Measurements from ENCODE around the gene VWA7.
"Not testable (repeated sequence)": the region's sequence is repeated elsewhere in the genome, so short reads cannot be mapped to it uniquely, and the experiment has no call there.

VWA7 gene

GRCh38 chr6:31801031-31801927, 24.2 kb upstream of the VWA7 start:
- not testable (repeated sequence) for DNase-seq (ENCODE audit: low read depth)

DNA sequence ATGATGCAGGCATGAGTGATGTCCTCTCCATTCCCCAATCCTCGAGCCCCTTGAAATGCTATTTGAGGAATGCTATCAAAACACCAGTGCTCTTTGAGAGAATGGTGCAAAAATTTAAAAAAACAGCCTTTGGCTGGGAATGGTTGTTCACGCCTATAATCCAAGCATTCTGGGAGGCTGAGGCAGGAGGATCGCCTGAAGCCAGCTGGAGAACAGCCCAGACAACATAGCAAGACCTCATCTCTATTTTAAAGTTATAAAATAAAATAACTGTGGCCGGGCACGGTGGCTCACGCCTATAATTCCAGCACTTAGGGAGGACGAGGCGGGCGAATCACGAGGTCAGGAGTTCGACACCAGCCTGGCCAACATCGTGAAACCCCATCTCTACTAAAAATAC, 22.7 kb upstream of the VWA7 start:
- DNase-seq (ENCODE audit: low read depth) = no peak

DNA sequence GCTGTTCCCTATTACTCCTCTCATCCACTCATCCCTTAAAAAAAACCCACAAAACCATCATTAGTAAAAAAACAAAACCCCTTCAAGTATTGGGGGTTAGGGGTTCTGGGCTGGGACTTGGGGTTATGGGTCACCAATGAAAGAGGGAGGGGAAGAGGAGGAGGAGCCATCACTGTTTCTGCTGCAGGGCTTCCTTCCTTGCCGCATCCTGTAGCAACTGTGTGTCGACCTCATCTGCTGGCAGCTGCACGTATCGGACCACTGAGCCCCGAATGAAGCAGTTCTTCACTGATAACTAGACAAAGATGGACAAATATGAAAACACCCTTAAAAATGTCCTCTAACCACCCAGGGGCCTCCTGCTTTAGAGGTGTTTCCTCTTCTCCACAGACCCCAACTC, 20.5 kb upstream of the VWA7 start:
- no peak for DNase-seq (ENCODE audit: low read depth)

DNA sequence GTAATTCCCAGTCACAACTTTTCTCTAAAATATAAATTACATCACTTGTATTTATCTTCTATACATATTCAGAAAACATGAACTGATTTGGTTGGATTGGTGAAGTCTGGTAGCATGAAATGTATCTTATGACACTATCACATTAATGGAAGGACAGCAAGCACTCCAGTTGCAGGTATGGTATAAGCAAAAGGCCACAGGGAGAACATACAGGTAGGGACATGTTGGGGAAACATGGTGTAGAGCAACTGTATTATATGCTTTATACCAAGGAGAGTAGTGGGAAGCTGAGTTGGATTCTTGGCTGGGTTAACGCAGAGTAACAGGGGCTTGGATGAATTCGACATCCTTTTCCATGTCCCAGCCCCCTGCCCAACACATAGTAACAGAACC, 19.9 kb upstream of the VWA7 start:
- no peak for DNase-seq (ENCODE audit: low read depth)

- peak; percentile 75 for DNase-seq (ENCODE audit: low read depth)
These were observed 18.6 kb upstream of the VWA7 start, which contains the start of gene VARS1 for GRCh38 chr6:31795616-31796298. Gene VARS1 (minus strand): TSS chr6:31795752. CDS start chr6:31795217, 535 bp downstream.

DNA sequence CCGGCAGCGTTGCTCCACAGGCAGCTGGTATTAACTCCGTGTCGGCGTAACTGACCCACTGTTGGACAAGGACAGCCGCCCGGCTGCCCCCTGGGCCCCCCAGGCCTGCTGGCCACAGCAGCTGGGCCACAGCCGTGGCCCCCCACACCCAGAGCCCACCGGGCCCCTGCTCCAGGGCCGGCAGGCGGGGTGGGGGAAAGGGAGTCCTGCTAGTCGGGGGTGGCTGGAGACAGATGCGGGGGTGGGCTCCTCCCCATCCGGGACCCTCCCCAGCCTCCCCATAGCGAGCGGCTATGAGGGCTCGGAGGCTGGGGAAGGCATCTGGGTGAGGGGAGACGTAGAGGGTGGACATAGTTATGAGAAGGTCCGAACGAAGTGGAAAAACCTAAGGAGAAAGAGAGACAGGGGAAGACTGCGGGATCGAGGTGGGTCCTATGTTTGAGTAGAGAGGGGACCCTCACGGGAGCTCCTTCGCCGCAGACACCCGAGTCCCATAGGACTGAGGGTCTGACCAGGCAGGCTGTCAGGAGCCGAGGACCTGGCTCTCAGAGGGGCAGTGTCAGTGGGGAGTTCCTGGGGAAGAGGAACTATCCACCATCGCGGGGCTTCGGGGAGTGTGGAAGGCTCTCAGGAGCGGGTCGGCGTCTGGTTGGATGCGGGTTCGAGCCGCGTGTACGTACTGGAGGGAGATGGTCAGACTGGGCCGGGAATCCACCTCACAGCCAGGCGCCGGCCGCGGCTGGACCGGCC, 17.9 kb upstream of the VWA7 start:
- DNase-seq (ENCODE audit: low read depth) = no peak

GRCh38 chr6:31794294-31794865, 17.3 kb upstream of the VWA7 start:
- no peak for DNase-seq (ENCODE audit: low read depth)

- not testable (repeated sequence) for DNase-seq (ENCODE audit: low read depth)
These were observed 16.8 kb upstream of the VWA7 start for GRCh38 chr6:31793927-31794245.

GRCh38 chr6:31792761-31793171, 15.6 kb upstream of the VWA7 start:
- DNase-seq (ENCODE audit: low read depth) = no peak

DNA sequence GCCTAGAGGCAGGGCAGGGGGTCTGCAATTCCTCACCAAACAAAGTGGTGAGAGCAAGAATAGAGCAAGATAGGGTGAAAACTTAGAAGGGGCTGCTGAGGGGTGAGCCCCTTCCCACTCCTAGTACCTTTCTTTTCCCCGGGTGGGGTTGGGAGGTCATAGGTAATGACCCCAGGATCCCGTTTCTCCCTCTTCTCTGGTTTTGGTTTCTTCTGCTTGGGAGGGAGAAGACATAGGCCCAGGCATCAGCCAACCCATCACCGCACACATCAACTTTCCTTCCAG, 14.9 kb upstream of the VWA7 start:
- no peak for DNase-seq (ENCODE audit: low read depth)

GRCh38 chr6:31791324-31792089, 14.4 kb upstream of the VWA7 start:
- no peak for DNase-seq (ENCODE audit: low read depth)

DNA sequence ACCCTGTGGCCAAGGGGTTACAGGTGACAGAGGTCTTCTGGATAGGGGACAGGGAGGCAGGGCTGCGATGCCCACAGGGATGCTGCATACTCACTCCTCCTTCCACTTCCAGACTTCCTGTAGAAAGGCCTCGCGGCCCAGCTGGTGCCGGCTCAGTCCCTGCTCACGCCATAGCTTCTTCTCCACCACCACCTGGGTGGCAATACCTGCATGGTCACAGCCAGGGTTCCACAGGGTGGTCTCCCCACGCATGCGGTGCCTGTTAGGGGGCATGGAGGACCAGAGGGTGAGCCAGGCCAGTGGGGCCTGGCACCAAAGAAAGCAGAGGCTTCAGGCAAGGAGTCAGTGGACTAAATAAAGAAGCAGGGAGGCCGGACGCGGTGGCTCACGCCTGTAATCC, 8.3 kb upstream of the VWA7 start:
- DNase-seq (ENCODE audit: low read depth) = no peak

GRCh38 chr6:31784098-31784925, 7.2 kb upstream of the VWA7 start:
- DNase-seq (ENCODE audit: low read depth) = no peak

DNA sequence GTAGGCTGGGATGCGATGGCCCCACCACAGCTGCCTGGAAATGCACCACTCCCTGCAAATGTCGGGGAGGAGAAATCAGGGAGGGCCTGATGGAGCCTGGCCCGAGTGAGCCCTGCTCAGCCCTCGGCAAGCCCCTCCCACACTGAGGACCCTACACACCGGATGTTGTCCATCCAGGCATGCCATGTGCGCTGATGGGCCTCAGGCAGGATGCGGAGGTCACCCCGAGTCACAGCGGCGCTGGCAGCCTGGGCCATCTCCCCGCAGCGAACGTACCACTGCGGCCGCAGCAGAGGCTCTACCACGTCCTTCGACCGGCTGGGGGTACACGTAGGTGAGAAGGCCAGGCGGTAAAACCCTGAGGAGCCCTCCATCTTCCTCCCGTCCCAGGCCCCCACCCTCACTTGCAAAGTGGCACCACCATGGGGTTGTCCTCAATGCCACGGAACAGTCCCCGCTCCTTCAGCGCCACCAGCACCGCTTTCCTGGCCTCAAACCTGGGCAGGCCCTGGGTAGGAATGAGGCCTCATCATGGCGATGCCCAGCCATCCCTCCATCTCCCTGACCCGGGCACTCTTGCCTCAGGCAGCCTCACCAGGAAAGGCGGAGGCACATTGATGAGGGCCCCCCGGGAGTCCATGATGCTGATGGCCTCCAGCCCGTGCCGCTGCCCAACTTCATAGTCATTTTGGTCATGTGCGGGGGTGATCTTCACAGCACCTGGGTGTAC, 5.2 kb upstream of the VWA7 start:
- no peak for DNase-seq (ENCODE audit: low read depth)

GRCh38 chr6:31781244-31782125, 4.4 kb upstream of the VWA7 start:
- no peak for DNase-seq (ENCODE audit: low read depth)

GRCh38 chr6:31780507-31781243, 3.5 kb upstream of the VWA7 start:
- no peak for DNase-seq (ENCODE audit: low read depth)

- DNase-seq (ENCODE audit: low read depth) = no peak
These were observed 2.8 kb upstream of the VWA7 start for GRCh38 chr6:31779908-31780307.
